ENCODE results near the gene GRID1.

The GRID1 gene

DNA sequence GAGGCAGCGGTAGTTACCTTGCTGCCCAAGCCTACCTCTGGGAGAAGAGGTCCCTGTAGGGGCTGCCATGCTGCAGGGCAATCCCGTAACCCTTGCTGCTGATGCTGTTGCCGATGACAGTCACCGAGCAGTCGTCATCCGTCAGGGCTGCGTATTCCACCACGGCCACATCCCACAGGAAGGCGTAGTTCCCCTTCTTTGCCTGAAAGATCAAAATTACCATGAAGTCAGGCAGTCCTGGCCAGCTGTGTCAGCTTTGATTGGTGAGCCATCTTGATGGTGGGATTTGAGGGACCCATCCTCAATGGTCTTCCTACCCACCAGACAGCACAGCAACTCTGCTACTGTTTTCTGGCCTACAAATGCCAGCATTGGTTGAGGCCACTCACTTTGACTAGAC lies 746.8 kb downstream of the GRID1 start:
- TF ChIP-seq EZH2 (optimal IDR thresholded peaks at IDR 0.05; ENCODE audit: low read depth, low read length) (no peak), EZH2phosphoT487 (IDR thresholded peaks at IDR 0.05; ENCODE audit: low read length) (no peak)
- TF ChIP-seq, protein P1, sequence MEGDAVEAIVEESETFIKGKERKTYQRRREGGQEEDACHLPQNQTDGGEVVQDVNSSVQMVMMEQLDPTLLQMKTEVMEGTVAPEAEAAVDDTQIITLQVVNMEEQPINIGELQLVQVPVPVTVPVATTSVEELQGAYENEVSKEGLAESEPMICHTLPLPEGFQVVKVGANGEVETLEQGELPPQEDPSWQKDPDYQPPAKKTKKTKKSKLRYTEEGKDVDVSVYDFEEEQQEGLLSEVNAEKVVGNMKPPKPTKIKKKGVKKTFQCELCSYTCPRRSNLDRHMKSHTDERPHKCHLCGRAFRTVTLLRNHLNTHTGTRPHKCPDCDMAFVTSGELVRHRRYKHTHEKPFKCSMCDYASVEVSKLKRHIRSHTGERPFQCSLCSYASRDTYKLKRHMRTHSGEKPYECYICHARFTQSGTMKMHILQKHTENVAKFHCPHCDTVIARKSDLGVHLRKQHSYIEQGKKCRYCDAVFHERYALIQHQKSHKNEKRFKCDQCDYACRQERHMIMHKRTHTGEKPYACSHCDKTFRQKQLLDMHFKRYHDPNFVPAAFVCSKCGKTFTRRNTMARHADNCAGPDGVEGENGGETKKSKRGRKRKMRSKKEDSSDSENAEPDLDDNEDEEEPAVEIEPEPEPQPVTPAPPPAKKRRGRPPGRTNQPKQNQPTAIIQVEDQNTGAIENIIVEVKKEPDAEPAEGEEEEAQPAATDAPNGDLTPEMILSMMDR (IDR thresholded peaks at IDR 0.05; ENCODE audit: low read length) = no peak
- H3K9me2 ChIP-seq (replicated peaks; ENCODE audit: insufficient read depth, low read length) = no peaks in the 10 kb centered on the region
- no peak for DNase-seq
- no peak overlapping the region for H3K4me2 ChIP-seq (ENCODE audit: low read depth, low read length)
- H3K79me2 ChIP-seq (ENCODE audit: low read length) = no peaks in the 10 kb centered on the region
- H3K27ac ChIP-seq (ENCODE audit: low read length) = no peak overlapping the region
- no peak overlapping the region for H3K4me3 ChIP-seq (ENCODE audit: low read length)
- no peak overlapping the region for H2AFZ ChIP-seq (ENCODE audit: low read length)
- H3K9ac ChIP-seq (ENCODE audit: low read length) = no peak overlapping the region
- no peaks in the 10 kb centered on the region for H3F3A ChIP-seq (ENCODE audit: insufficient read depth, low read length)
- no peaks in the 10 kb centered on the region for H3K36me3 ChIP-seq (replicated peaks; ENCODE audit: insufficient read depth, low read length)
- 0 out of 2 replicates have a peak, but pooled peaks cover under 1% of the 10 kb centered on the region for H3K4me1 ChIP-seq (ENCODE audit: low read length)
- no peaks in the 10 kb centered on the region for H4K20me1 ChIP-seq (ENCODE audit: insufficient read depth, low read length)
- H3K9me3 ChIP-seq (replicated peaks; ENCODE audit: insufficient read depth, low read length) = no peaks in the 10 kb centered on the region
- no peaks in the 10 kb centered on the region for H3K27me3 ChIP-seq (replicated peaks; ENCODE audit: insufficient read depth, low read length)

DNA sequence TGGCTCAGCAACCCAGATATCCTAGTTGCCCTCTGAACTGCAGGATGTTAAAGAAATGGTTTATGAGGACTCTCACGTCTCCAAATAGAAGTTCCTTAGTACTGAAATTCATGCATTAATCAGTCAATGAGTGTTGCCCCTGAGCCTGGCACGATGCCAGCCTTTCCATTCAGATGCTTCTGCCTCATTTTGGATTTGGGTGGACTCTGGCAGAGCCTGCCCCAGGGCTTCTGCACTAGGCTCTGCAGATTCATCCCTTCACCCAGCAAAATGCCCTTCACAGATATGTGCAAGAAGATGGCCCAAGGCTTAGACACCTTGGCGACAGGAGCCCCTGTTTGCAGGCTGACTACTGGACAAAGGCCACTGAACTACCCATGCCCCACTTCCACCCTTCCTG lies 747.8 kb downstream of the GRID1 start:
- Histone ChIP-seq H4K20me1 (ENCODE audit: insufficient read depth, low read length) (no peaks in the 10 kb centered on the region), H3K27ac (ENCODE audit: low read length) (no peak overlapping the region), H3K27me3 (replicated peaks; ENCODE audit: insufficient read depth, low read length) (no peaks in the 10 kb centered on the region), H3K9me2 (replicated peaks; ENCODE audit: insufficient read depth, low read length) (no peaks in the 10 kb centered on the region), H3K9me3 (replicated peaks; ENCODE audit: insufficient read depth, low read length) (no peaks in the 10 kb centered on the region), H3K4me2 (ENCODE audit: low read depth, low read length) (no peak overlapping the region), H3K79me2 (ENCODE audit: low read length) (no peaks in the 10 kb centered on the region), H3K36me3 (replicated peaks; ENCODE audit: insufficient read depth, low read length) (no peaks in the 10 kb centered on the region), H3K9ac (ENCODE audit: low read length) (no peak overlapping the region), H3F3A (ENCODE audit: insufficient read depth, low read length) (no peaks in the 10 kb centered on the region), H2AFZ (ENCODE audit: low read length) (no peak overlapping the region), H3K4me1 (ENCODE audit: low read length) (0 out of 2 replicates have a peak, but pooled peaks cover 4% of the 10 kb centered on the region), H3K4me3 (ENCODE audit: low read length) (no peak overlapping the region)
- TF ChIP-seq EZH2phosphoT487 (IDR thresholded peaks at IDR 0.05; ENCODE audit: low read length) (no peak), EZH2 (optimal IDR thresholded peaks at IDR 0.05; ENCODE audit: low read depth, low read length) (no peak)
- TF ChIP-seq, protein P1 (IDR thresholded peaks at IDR 0.05; ENCODE audit: low read length) = no peak
- DNase-seq = no peak

DNA sequence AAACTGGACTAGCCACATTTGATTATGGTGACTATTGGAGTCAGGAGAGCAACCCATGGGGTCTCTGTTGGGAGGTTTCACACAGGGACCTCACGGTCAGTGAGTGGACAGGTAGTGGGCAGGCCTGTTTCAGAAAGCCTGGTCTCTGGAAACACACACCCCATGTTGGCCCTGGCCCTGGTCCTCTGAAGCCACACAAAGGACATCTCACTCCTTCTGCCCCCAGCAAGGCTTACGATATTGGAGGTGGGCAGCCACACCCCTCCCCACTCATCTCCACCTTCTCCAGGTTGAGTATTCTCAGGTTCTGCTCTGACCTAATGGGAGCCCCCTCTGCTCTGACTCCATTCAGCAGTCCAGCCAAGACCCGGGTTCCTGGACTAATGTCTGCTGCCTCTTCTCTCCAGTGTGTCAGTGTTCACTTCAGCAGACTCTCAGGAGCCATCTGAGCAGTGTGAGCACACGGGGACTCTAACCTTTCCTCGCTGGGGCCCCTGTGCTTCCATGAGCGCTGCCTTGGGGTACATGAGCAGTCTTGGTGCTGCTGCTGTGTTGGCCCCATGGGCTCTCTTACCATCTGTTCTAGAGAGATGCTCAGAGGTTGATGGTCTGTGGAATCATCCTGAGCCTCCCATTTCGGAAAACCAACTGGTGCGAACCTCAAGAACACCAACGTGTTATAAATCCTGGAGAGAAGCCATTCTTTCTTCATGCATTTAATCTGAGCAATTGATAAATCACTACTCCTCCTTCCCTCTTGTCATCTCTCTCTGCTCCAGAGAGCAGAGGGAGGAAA lies 748.6 kb downstream of the GRID1 start:
- H3K9ac ChIP-seq (ENCODE audit: low read length) = no peak overlapping the region
- no peaks in the 10 kb centered on the region for H3F3A ChIP-seq (ENCODE audit: insufficient read depth, low read length)
- H3K9me2 ChIP-seq (replicated peaks; ENCODE audit: insufficient read depth, low read length) = no peaks in the 10 kb centered on the region
- no peaks in the 10 kb centered on the region for H3K36me3 ChIP-seq (replicated peaks; ENCODE audit: insufficient read depth, low read length)
- no peak overlapping the region for H2AFZ ChIP-seq (ENCODE audit: low read length)
- H3K4me1 ChIP-seq (ENCODE audit: low read length) = peaks cover 9% of the 10 kb centered on the region
- no peak overlapping the region for H3K4me2 ChIP-seq (ENCODE audit: low read depth, low read length)
- no peak overlapping the region for H3K27ac ChIP-seq (ENCODE audit: low read length)
- no peak overlapping the region for H3K4me3 ChIP-seq (ENCODE audit: low read length)
- DNase-seq = no peak
- TF ChIP-seq, protein P1 (IDR thresholded peaks at IDR 0.05; ENCODE audit: low read length) = no peak
- no peak for TF ChIP-seq EZH2 (optimal IDR thresholded peaks at IDR 0.05; ENCODE audit: low read depth, low read length)
- TF ChIP-seq EZH2phosphoT487 (IDR thresholded peaks at IDR 0.05; ENCODE audit: low read length) = no peak
- no peaks in the 10 kb centered on the region for H3K9me3 ChIP-seq (replicated peaks; ENCODE audit: insufficient read depth, low read length)
- H4K20me1 ChIP-seq (ENCODE audit: insufficient read depth, low read length) = no peaks in the 10 kb centered on the region
- H3K27me3 ChIP-seq (replicated peaks; ENCODE audit: insufficient read depth, low read length) = no peaks in the 10 kb centered on the region
- H3K79me2 ChIP-seq (ENCODE audit: low read length) = no peaks in the 10 kb centered on the region
